Raji (cell line): ENCODE data around the gene NEK7.

Experiments
- POLR2A ChIP-seq: IDR thresholded peaks from 2 replicates; pipeline ENCODE4 v1.6.1; 2011; ENCODE audit warnings: low read depth, low read length, control low read depth; ENCODE audit not compliant: insufficient read depth

NEK7 gene

DNA sequence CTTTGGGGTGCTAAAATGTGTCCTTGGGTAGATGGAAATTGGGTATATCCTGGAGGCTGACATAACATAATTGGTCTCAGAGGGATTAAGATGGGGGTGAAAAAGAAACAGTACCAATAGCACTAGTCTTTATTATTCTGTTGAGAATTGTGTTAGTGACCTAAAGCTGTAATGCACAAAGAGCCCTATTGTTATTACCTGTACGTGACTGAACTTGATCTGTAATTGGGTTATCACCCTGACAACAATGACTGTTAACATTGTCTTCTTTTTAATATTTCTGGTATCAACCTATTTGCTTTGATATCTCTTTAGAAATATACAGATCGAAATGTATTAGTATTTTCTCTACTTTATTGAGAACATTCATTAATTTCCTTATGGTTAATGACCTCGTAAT lies 147.6 kb downstream of the NEK7 start:
- TF ChIP-seq POLR2A: no peak

DNA sequence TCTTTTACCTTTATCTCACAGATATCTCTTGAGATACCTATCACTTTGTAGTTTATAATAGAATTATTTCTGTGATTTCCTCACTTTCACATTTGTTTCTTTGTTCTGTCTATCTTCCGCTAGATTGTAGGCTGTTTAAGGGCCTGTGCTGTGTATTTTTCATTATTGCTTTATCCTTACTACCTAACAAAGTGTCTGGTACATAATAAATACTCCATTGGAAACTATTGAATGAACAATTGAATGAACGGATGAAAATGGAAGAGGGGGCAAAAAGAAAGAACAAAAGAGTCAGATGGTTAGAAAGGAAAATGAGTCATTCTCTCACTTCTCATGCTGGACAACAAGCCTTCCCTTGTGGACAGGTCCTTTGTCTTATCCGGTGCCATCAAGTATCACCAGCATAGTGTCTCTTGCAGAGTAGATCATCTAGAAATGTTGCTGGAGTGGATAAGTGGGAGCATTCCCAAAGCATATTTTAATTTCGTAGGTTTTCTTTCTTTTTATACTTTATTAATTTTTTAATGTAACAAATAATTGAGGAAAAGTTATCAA lies 159.8 kb downstream of the NEK7 start:
- no peak for TF ChIP-seq POLR2A

- TF ChIP-seq POLR2A: no peak
These were observed 161.3 kb downstream of the NEK7 start for GRCh38 chr1:198318085-198318484.

GRCh38 chr1:198320759-198321158 lies 164.0 kb downstream of the NEK7 start:
- TF ChIP-seq POLR2A: no peak

DNA sequence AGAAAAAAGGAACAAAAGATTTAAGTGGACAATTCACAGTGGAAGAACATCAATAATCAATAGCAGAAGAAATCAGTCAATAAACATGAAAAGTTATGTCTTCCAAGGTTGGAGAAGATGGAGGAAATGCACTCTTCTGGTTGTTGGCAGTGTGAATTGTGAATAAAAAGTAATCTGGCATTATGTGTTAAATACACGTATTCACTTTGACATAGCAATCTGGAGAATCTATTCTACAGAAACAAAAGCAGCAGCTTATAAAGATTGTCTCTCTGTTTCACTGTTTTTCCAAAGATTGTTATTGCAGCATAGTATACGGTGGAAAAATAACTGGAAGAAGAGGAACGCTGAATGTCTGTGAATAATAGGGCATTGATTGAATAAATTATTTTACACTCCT lies 169.4 kb downstream of the NEK7 start:
- no peak for TF ChIP-seq POLR2A

- no peak for TF ChIP-seq POLR2A
These were observed 170.1 kb downstream of the NEK7 start for GRCh38 chr1:198326915-198327314.

- TF ChIP-seq POLR2A: no peak
These were observed 171.7 kb downstream of the NEK7 start for GRCh38 chr1:198328458-198329032.

DNA sequence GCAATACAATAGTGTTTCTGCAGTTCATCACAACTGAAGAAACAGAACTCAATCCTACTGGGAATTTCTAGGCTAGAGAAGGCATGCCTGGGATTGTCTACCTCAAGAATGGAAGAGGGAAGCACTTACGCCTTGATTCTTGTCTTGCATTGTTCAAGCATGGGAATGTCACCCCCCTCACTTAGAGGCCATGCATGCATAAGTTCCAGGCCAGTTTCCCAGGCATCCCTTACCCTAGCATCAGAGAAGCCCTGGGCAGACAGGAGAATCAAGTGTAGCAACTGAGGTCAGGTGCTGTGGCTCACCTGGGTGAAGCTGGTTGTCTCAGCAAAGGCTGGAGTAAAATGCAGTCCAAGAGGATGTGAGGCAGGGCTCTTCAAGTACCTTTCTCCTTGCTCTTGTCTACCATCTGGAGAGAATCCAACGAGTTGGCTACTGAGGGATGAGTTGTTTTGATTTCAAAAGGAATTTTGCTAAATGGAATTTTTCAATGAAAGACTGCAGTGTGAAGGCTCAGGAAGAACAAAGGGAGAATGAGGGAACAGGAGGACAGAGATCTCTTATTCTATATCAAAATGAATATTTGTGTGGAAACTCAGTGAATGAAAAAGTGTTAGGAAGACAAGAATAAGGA lies 174.3 kb downstream of the NEK7 start:
- no peak for TF ChIP-seq POLR2A

DNA sequence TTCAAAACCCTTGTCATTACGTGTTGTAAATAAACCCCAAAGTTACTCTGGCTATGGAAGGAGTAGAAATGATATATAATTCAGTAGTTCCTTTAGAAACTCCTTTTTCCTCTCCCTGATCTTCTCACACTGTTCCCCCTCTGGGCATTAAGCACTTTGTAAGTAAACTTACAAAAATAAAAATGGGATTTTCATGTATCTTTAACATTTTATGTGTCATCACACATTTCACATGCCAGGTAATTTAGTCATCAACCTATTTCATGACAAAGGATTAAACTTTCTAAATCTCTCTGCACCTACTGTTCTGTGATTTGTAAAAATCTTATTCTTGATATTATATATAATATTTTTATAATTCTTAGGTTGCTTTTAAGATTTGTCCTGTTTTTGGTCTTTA lies 176.9 kb downstream of the NEK7 start:
- no peak for TF ChIP-seq POLR2A

DNA sequence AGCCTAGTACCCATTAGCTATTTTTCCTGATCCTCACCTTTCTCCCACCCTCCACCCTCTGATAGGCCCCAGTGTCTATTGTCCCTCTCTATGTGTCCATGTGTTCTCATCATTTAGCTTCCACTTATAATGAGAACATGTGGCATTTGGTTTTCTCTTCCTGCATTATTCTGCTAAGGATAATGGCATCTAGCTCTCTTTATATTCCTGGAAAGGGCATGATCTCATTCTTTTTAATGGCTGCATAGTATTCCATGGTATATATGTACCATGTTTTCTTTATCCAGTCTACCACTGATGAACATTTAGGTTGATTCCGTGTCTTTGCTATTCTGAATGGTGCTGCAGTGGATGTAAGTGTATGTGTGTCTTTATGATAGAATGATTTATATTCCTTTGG lies 178.9 kb downstream of the NEK7 start:
- no peak for TF ChIP-seq POLR2A

- no peak for TF ChIP-seq POLR2A
These were observed 181.1 kb downstream of the NEK7 start for GRCh38 chr1:198337886-198338285.

DNA sequence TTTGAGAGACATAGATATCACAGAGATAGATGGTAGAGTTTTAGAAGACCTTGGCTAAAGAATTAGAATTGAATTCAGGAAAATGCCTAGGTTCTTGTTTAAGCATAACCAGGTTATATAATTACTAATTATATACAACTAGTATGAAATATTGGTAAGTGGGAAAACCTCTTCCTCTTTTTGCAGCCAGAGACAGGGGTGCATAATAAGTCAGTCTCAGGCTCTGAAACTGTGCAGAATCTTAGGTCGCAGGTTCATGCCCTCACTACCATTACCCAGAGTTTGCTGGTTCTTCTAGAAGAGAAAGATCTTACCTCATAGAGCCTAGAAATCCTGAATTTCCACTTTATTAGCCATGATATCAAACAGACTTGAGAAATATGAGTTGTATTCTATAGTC lies 183.3 kb downstream of the NEK7 start:
- TF ChIP-seq POLR2A: no peak

GRCh38 chr1:198346178-198346577 lies 189.4 kb downstream of the NEK7 start:
- no peak for TF ChIP-seq POLR2A

DNA sequence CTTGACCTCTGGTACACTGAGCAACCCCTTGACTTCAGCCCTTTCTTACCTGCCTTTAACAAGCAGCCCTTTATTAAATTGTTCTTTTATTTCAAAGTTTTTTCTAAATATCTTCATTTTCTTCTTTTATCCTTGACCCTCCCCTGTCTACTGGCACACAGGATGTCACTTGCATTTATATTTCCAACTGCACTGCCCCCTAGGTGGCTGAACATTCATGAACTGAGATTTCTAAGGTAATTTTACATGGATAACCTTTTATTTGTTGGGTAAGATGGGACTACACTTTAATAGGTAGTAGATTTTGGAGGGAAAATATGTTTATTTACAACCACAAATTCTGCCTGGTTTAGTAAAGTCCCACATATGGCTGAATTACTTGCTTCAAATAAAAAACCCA lies 193.7 kb downstream of the NEK7 start:
- TF ChIP-seq POLR2A: no peak

DNA sequence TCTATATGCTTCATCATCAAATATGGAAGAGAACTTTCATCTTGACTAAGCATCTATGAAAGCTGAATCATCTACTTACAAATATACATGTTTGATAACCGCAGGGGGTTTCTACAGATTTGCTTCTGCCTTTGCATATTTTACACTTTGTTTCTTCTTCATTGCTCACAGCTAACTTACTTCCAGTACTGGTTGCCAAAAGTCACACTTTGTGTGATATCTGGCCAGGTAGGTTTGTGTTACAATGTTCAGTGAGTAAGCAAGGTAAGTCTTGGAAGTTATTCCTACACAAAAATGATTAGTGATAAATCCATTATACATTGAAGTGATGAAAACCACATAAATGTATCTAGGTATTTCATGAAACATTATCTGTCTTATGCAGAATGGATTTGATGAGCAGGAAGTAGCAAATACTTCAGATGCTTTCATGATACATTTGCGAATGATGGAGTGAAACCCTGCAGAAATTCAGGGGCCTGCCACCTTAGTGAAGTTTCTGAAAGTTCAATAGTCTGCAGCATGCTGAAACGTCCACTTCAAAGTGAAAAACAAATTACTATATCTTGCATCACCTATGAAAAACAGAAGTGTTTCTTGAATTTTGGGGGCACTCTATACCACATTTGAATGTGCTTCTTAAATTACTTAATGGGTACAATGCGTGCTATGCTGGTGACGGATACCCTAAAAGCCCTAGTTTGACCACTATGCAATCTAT lies 196.3 kb downstream of the NEK7 start:
- no peak for TF ChIP-seq POLR2A

DNA sequence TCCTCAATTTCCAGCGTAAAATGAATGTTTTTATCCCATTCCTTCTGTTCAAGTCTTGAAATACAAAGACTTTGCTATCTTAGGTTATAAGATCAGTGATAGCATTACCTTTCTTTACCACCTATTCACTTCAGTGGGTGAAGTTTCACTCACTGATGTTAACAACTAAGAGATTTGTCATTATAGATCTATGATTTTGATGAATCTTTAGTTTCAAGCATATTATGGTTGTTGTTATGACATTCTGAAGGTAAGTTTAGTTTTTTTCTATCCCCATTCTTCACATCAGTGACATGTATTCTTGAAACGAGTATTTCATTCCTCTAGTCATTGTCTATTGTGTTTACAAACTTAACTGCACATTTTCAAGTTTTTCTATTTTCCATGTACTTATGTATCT lies 201.1 kb downstream of the NEK7 start:
- no peak for TF ChIP-seq POLR2A
